A673 (cell line): ENCODE results near the gene EFNA5. TPM values are rescaled to one million over a fixed set of nuclear protein-coding genes. Genes with fewer than 3 reads are reported as not detected.

Experiments used
- BruUV-seq: library from RNA; stranded (reverse); fragments of 400-500 nt; replicated peaks from 2 replicates; lab custom pipeline; 2021; lab: Mats Ljungman, UMichigan
- CTCF ChIA-PET: fragments of 300-600 bp; sonication (Branson Sonifier 250); formaldehyde crosslinking; loops from one replicate; lab custom pipeline; 2022; ENCODE audit warnings: antibody characterized with exemption; lab: Charles Lee
- POLR2A ChIA-PET: fragments of 300-600 bp; sonication (Branson Sonifier 250); formaldehyde crosslinking; loops from one replicate; lab custom pipeline; 2022; ENCODE audit warnings: antibody characterized with exemption; ENCODE audit not compliant: low non-redundant PET; lab: Charles Lee
- DNase-seq: peaks from one replicate; pipeline ENCODE4 v3.0.0-alpha.2; 2015; ENCODE audit warnings: low spot score
- H3K27ac ChIP-seq: fragments of 200-600 bp; sonication (generic); 2 replicates; pipeline ENCODE4 v1.5.1; 2016; ENCODE audit warnings: mixed run types, low read depth, mild to moderate bottlenecking, mixed read lengths, antibody characterized with exemption, low read length; ENCODE audit not compliant: poor library complexity, severe bottlenecking
- H3K27me3 ChIP-seq: fragments of 200-600 bp; sonication (generic); replicated peaks from 2 replicates; pipeline ENCODE4 v1.6.1; 2017; ENCODE audit warnings: mixed run types, low read depth, mild to moderate bottlenecking, mixed read lengths, antibody characterized with exemption, low read length; ENCODE audit not compliant: insufficient read depth, poor library complexity
- H3K36me3 ChIP-seq: fragments of 200-600 bp; sonication (generic); 2 replicates; pipeline ENCODE4 v1.6.1; 2016; ENCODE audit warnings: mixed run types, mild to moderate bottlenecking, mixed read lengths, antibody characterized with exemption, low read length; ENCODE audit not compliant: insufficient read depth, poor library complexity, severe bottlenecking
- H3K4me1 ChIP-seq: fragments of 200-600 bp; sonication (generic); 2 replicates; pipeline ENCODE4 v1.6.1; 2017; ENCODE audit warnings: mixed run types, mild to moderate bottlenecking, mixed read lengths, antibody characterized with exemption, low read length; ENCODE audit not compliant: insufficient read depth, poor library complexity, severe bottlenecking
- H3K4me3 ChIP-seq: fragments of 200-600 bp; sonication (generic); 2 replicates; pipeline ENCODE4 v1.5.1; 2016; ENCODE audit warnings: low read depth, mixed run types, mild to moderate bottlenecking, mixed read lengths, low read length; ENCODE audit not compliant: poor library complexity, severe bottlenecking
- H3K9me3 ChIP-seq: fragments of 200-600 bp; sonication (generic); 2 replicates; pipeline ENCODE4 v1.6.1; 2016; ENCODE audit warnings: mixed run types, low read depth, mild to moderate bottlenecking, mixed read lengths, antibody characterized with exemption, low read length; ENCODE audit not compliant: poor library complexity, severe bottlenecking
- CTCF ChIP-seq: fragments of 300-800, 200-600 bp; sonication (generic); conservative IDR thresholded peaks from 2 replicates; pipeline ENCODE4 v1.5.1; 2017; ENCODE audit warnings: low read depth, mild to moderate bottlenecking, antibody characterized with exemption, low read length, moderate library complexity, mixed read lengths
- EZH2 ChIP-seq: fragments of 200-600 bp; sonication (generic); IDR thresholded peaks from 2 replicates; pipeline ENCODE4 v1.6.1; 2017; ENCODE audit warnings: borderline replicate concordance, low read depth, mild to moderate bottlenecking, mixed read lengths, antibody characterized with exemption, low read length; ENCODE audit not compliant: poor library complexity, severe bottlenecking
- intact Hi-C: fragments of 100-400 bp; cut with micrococcal nuclease; formaldehyde crosslinking; loops from one replicate; pipeline ENCODE4 v1.10.0; 2022; ENCODE audit not compliant: unreplicated experiment
- total RNA-seq: library from RNA; stranded (reverse); gene quantifications from 2 replicates; pipeline ENCODE4 v1.2.3, GENCODE V29; 2021

EFNA5 gene
- total RNA-seq, 1 experiment from 2014 or later: 16.7 TPM

DNA sequence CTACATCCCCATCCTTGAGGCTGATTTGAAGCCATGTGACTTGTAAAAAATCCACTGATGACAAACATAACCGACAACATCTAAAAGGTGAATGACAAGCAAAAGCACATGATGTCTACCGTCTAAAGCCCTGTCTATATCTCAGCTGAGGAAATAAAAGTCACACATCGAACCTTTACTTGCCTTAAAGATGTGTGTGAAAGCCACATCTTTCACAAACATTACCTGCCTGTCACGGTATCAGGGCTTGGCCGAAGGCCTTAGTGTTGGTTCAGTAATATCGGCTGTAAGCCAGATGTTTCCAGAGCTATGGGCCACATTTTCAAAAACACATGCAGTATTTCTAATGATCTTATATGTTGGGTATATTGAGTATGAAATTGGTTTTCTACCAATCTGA lies 125.8 kb downstream of the EFNA5 start:
- H3K4me3 ChIP-seq: no peak overlapping the region
- POLR2A ChIA-PET: no interaction called here
- no peak for DNase-seq
- intact Hi-C loops: no loop called here
- no peak for TF ChIP-seq CTCF
- no peak for TF ChIP-seq EZH2
- CTCF ChIA-PET: no interaction called here
- H3K9me3 ChIP-seq: no peaks in the 10 kb centered on the region
- peaks cover 13% of the 10 kb centered on the region for H3K4me1 ChIP-seq
- no peaks in the 10 kb centered on the region for H3K27me3 ChIP-seq
- BruUV-seq: no TSS peak
- H3K27ac ChIP-seq: no peak overlapping the region
- no peaks in the 10 kb centered on the region for H3K36me3 ChIP-seq

DNA sequence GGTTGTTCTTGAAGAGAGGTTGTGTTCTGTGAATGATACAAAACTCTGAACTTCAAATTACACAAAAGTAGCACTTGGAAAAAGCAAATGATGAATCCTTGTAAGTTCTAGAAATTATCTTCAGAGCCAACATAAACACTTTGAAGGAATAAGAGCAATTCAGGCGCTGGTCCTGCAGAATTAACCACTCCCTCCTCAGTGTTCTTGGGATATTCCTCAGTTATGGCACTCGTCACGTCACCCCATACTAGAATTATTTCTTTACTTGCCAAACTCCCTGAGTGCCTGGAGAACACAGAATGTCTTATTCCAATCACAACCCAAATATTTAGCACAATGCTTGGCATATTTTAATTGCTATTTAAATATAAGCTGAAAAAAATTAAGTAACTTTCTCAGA lies 126.3 kb downstream of the EFNA5 start:
- Histone ChIP-seq H3K36me3 (no peaks in the 10 kb centered on the region), H3K27me3 (no peaks in the 10 kb centered on the region), H3K4me3 (no peak overlapping the region), H3K27ac (no peak overlapping the region), H3K9me3 (no peaks in the 10 kb centered on the region), H3K4me1 (peaks cover 13% of the 10 kb centered on the region)
- BruUV-seq: no TSS peak
- CTCF ChIA-PET: no interaction called here
- TF ChIP-seq CTCF: no peak
- TF ChIP-seq EZH2: no peak
- no peak for DNase-seq
- intact Hi-C loops: no loop called here
- POLR2A ChIA-PET: no interaction called here

- ChIA-PET CTCF (no interaction called here), POLR2A (interaction anchor here (0.5 kb wide), 1 partner anchor 582 kb away, joined by 3 read pairs; no protein-coding TSS in a partner anchor)
- no peak overlapping the region for H3K4me3 ChIP-seq
- no peak overlapping the region for H3K27ac ChIP-seq
- TF ChIP-seq EZH2 (no peak), CTCF (no peak)
- no TSS peak for BruUV-seq
- DNase-seq: no peak
- no peaks in the 10 kb centered on the region for H3K27me3 ChIP-seq
- peaks cover 13% of the 10 kb centered on the region for H3K4me1 ChIP-seq
- no peaks in the 10 kb centered on the region for H3K9me3 ChIP-seq
- no peaks in the 10 kb centered on the region for H3K36me3 ChIP-seq
- intact Hi-C loops: no loop called here
Measured at GRCh38 chr5:107543868-107544267, 126.9 kb downstream of the EFNA5 start.
